ENCODE results near the gene PLD3.

The PLD3 gene

DNA sequence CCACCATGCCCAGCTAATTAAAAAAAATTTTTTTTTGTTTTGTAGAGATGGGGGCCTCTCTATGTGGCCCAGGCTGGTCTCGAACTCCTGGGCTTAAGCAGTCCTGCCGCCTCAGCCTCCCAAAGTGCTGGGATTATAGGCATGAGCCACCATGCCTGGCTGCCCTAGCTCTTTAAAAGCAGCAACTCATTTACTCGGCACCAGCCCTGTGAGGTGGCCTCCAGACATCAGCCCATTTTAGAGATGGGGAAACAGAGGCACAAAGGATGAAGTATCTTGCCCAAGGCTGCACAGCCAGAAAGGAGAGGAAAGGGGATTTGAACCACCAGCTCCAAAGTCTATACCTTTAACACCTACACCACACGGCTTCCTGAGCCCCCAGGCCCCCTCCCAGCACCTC, 64.4 kb downstream of the PLD3 start:
- Histone ChIP-seq H3K27ac (ENCODE audit: low read depth, low read length) (no peak overlapping the region), H3K4me1 (ENCODE audit: control insufficient read depth in 1 of 2, insufficient read depth in 2 of 2, low read length in 2 of 2) (peaks cover 13 to 16% of the 10 kb centered on the region in 2 donors), H3K4me3 (ENCODE audit: low read depth in 1 of 2, low read length in 2 of 2) (no peak overlapping the region), H3K9me3 (ENCODE audit: control insufficient read depth in 1 of 2, low read length in 2 of 2) (no peaks in the 10 kb centered on the region), H3K9ac (ENCODE audit: low read depth in 1 of 2, low read length in 2 of 2) (no peak overlapping the region), H3K27me3 (ENCODE audit: control insufficient read depth in 1 of 2, insufficient read depth in 2 of 2, low read length in 2 of 2) (no peaks in the 10 kb centered on the region), H3K36me3 (ENCODE audit: control insufficient read depth in 1 of 2, insufficient read depth in 2 of 2, low read length in 2 of 2) (no peaks in the 10 kb centered on the region)

DNA sequence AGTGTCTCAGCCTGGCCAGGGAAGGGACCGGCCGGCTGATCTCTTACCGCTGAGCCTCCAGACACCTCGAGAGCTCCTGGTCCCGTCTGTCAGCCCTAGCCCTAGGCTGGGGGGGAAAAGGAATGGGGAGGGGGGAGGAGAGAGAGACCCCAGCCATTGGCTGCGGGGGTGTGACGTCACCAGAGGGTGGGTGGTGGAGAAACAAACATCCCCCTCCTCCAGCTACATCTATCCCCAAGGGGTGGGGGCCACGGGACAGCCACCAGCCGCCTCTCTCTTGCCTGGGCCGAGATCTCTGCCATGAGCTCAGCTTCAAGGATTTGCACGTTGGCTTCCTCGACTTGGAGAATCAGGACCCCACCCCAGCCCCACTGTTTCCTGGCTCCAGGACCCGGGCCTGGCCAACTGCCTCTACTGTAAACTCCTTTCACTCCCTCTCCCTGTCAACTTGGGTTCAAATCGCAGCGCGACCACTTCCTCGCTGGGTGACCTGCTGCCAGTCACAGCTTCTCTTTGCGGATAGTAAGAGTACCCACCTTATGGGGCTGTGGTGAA, 64.9 kb downstream of the PLD3 start, which contains the start of gene PRX:
PRX (minus strand) TSS at position 88 of the 555 bp plus-strand sequence. CDS start 5,446 bp downstream, outside the sequence.
- no peaks in the 10 kb centered on the region for H3K27me3 ChIP-seq (ENCODE audit: control insufficient read depth in 1 of 2, insufficient read depth in 2 of 2, low read length in 2 of 2)
- no peak within 1 kb of the TSS for H3K27ac ChIP-seq (ENCODE audit: low read depth, low read length)
- H3K9me3 ChIP-seq (ENCODE audit: control insufficient read depth in 1 of 2, low read length in 2 of 2) = no peaks in the 10 kb centered on the region
- H3K4me3 ChIP-seq (ENCODE audit: low read depth in 1 of 2, low read length in 2 of 2) = no peak within 1 kb of the TSS
- H3K9ac ChIP-seq (ENCODE audit: low read depth in 1 of 2, low read length in 2 of 2) = no peak within 1 kb of the TSS
- no peaks in the 10 kb centered on the region for H3K36me3 ChIP-seq (ENCODE audit: control insufficient read depth in 1 of 2, insufficient read depth in 2 of 2, low read length in 2 of 2)
- peaks cover 11 to 16% of the 10 kb centered on the region in 2 donors for H3K4me1 ChIP-seq (ENCODE audit: control insufficient read depth in 1 of 2, insufficient read depth in 2 of 2, low read length in 2 of 2)

DNA sequence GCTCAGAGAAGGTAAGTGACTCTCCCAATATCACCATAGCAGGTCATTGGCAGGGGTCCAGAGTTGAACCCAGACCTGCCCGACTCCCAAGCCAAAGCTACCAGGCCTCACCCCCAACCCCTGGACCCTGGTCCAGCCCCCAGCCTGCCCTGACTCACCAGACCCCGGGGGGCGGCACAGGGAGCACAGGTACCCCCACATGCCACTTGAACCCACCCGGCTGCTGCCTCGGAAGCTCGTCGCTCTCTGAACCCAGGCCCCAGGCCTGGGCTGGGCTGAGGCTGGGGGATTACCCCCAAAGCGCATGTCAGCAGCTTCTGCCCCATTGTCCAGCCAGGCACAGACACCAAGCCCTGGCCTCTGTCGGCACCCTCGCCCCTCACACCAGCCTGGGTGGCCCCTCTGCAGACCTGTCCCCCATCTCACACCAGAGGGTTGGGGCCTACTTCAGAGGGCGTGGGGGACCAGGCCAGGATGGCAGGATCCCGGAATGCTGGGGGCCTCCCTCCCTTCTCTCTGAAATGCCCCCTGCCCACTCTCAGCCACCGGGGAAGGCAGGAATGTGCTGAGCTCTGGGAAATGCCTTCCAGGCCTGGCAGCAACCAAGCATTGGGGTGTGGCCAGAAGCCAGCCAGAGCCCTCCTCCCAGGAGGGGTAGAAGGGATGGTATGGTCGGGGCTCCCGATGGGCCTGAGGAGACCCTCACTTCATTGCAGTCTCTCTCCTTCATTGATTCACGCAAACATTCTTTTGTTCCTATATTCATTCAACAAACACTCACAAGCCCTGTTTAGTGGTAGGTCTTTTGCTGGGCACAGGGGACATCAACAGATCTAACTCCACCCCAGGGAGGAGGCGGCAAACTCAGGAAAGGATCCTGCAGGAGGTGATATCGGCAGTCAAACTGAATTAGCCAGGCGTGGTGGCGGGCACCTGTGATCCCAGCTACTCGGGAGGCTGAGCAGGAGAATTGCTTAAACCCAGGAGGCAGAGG, 66.3 kb downstream of the PLD3 start:
- Histone ChIP-seq H3K9me3 (ENCODE audit: control insufficient read depth in 1 of 2, low read length in 2 of 2) (no peaks in the 10 kb centered on the region), H3K36me3 (ENCODE audit: control insufficient read depth in 1 of 2, insufficient read depth in 2 of 2, low read length in 2 of 2) (no peaks in the 10 kb centered on the region), H3K27ac (ENCODE audit: low read depth, low read length) (no peak overlapping the region), H3K4me1 (ENCODE audit: control insufficient read depth in 1 of 2, insufficient read depth in 2 of 2, low read length in 2 of 2) (peaks cover 11 to 16% of the 10 kb centered on the region in 2 donors), H3K9ac (ENCODE audit: low read depth in 1 of 2, low read length in 2 of 2) (no peak overlapping the region), H3K4me3 (ENCODE audit: low read depth in 1 of 2, low read length in 2 of 2) (no peak overlapping the region), H3K27me3 (ENCODE audit: control insufficient read depth in 1 of 2, insufficient read depth in 2 of 2, low read length in 2 of 2) (no peaks in the 10 kb centered on the region)

DNA sequence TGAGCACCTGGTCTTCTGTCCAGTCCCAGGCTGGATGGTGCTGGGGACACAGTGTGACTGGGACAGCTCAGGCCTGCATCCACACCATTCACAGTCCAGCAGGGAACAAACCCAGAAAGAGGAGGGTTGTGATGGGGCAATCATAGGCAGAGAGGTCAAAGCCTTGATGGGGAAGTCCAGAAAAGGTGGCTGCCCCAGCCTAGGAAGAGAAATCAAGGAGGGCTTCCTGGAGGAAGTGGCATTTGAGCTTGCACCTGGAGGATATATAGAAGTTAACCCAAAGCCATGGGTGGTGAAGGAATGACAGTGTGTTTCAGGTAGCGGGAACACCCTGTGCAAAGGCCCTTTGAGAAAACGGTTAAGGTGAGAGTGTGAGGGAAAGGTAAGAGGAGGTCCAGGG, 67.3 kb downstream of the PLD3 start:
- Histone ChIP-seq H3K4me1 (ENCODE audit: control insufficient read depth in 1 of 2, insufficient read depth in 2 of 2, low read length in 2 of 2) (peaks cover 11 to 16% of the 10 kb centered on the region in 2 donors), H3K27ac (ENCODE audit: low read depth, low read length) (no peak overlapping the region), H3K9ac (ENCODE audit: low read depth in 1 of 2, low read length in 2 of 2) (no peak overlapping the region), H3K9me3 (ENCODE audit: control insufficient read depth in 1 of 2, low read length in 2 of 2) (no peaks in the 10 kb centered on the region), H3K36me3 (ENCODE audit: control insufficient read depth in 1 of 2, insufficient read depth in 2 of 2, low read length in 2 of 2) (no peaks in the 10 kb centered on the region), H3K27me3 (ENCODE audit: control insufficient read depth in 1 of 2, insufficient read depth in 2 of 2, low read length in 2 of 2) (no peaks in the 10 kb centered on the region), H3K4me3 (ENCODE audit: low read depth in 1 of 2, low read length in 2 of 2) (no peak overlapping the region)

- H3K4me3 ChIP-seq (ENCODE audit: low read depth in 1 of 2, low read length in 2 of 2) = no peak overlapping the region
- H3K27me3 ChIP-seq (ENCODE audit: control insufficient read depth in 1 of 2, insufficient read depth in 2 of 2, low read length in 2 of 2) = no peaks in the 10 kb centered on the region
- peak overlapping the region; percentile 65 for H3K27ac ChIP-seq (ENCODE audit: low read depth, low read length)
- no peaks in the 10 kb centered on the region for H3K9me3 ChIP-seq (ENCODE audit: control insufficient read depth in 1 of 2, low read length in 2 of 2)
- peak overlapping the region in 1 of 2 donors; percentile 6 for H3K9ac ChIP-seq (ENCODE audit: low read depth in 1 of 2, low read length in 2 of 2)
- H3K4me1 ChIP-seq (ENCODE audit: control insufficient read depth in 1 of 2, insufficient read depth in 2 of 2, low read length in 2 of 2) = peaks cover 17 to 21% of the 10 kb centered on the region in 2 donors
- H3K36me3 ChIP-seq (ENCODE audit: control insufficient read depth in 1 of 2, insufficient read depth in 2 of 2, low read length in 2 of 2) = no peaks in the 10 kb centered on the region
These were observed 68.6 kb downstream of the PLD3 start for GRCh38 chr19:40416918-40417642.

DNA sequence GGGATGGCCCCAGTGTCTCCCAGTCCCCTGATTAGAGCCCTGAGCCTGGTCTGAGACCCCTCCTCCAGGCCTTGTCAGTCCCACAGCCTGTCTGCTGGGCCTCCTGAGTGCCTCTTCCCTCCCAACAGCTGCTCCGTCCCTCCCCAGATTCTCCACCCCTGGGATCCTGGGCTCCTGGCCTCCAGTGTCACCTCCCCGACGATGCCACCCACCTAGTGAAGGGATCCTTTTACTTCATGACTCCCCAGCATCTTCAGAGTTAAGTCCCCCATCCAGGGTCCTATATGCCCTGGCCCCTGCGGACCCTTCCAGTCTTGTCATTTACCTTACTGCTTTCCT, 69.1 kb downstream of the PLD3 start:
- Histone ChIP-seq H3K4me3 (ENCODE audit: low read depth in 1 of 2, low read length in 2 of 2) (no peak overlapping the region), H3K27me3 (ENCODE audit: control insufficient read depth in 1 of 2, insufficient read depth in 2 of 2, low read length in 2 of 2) (no peaks in the 10 kb centered on the region), H3K9ac (ENCODE audit: low read depth in 1 of 2, low read length in 2 of 2) (no peak overlapping the region), H3K27ac (ENCODE audit: low read depth, low read length) (peak overlapping the region; percentile 65), H3K9me3 (ENCODE audit: control insufficient read depth in 1 of 2, low read length in 2 of 2) (no peaks in the 10 kb centered on the region), H3K4me1 (ENCODE audit: control insufficient read depth in 1 of 2, insufficient read depth in 2 of 2, low read length in 2 of 2) (peaks cover 22 to 26% of the 10 kb centered on the region in 2 donors), H3K36me3 (ENCODE audit: control insufficient read depth in 1 of 2, insufficient read depth in 2 of 2, low read length in 2 of 2) (peaks cover 3 to 5% of the 10 kb centered on the region in 2 donors)

DNA sequence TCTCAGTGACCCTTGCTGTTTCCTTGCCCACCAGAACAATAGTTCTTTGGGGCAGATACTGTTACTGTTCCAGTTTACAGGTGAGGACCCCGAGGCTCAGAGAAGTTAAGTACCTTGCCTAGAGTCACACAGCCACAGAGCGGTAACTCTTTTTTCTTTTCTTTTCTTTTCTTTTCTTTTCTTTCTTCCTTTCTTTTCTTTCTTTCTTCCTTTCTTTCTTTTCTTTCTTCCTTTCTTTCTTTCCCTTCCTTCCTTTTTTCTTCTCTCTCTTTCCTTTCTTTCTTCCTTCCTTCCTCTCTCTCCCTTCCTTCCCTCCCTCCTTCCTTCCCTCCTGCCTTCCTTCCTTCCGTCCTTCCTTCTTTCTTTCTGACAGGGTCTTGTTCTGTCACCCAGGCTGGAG, 69.5 kb downstream of the PLD3 start:
- Histone ChIP-seq H3K9ac (ENCODE audit: low read depth in 1 of 2, low read length in 2 of 2) (no peak overlapping the region), H3K27ac (ENCODE audit: low read depth, low read length) (no peak overlapping the region), H3K27me3 (ENCODE audit: control insufficient read depth in 1 of 2, insufficient read depth in 2 of 2, low read length in 2 of 2) (no peaks in the 10 kb centered on the region), H3K4me3 (ENCODE audit: low read depth in 1 of 2, low read length in 2 of 2) (no peak overlapping the region), H3K36me3 (ENCODE audit: control insufficient read depth in 1 of 2, insufficient read depth in 2 of 2, low read length in 2 of 2) (peaks cover 6 to 9% of the 10 kb centered on the region in 2 donors), H3K4me1 (ENCODE audit: control insufficient read depth in 1 of 2, insufficient read depth in 2 of 2, low read length in 2 of 2) (peaks cover 23 to 26% of the 10 kb centered on the region in 2 donors), H3K9me3 (ENCODE audit: control insufficient read depth in 1 of 2, low read length in 2 of 2) (no peaks in the 10 kb centered on the region)

- H3K4me3 ChIP-seq (ENCODE audit: low read depth in 1 of 2, low read length in 2 of 2) = no peak overlapping the region
- H3K36me3 ChIP-seq (ENCODE audit: control insufficient read depth in 1 of 2, insufficient read depth in 2 of 2, low read length in 2 of 2) = peaks cover 6 to 13% of the 10 kb centered on the region in 2 donors
- peaks cover 23 to 26% of the 10 kb centered on the region in 2 donors for H3K4me1 ChIP-seq (ENCODE audit: control insufficient read depth in 1 of 2, insufficient read depth in 2 of 2, low read length in 2 of 2)
- H3K9ac ChIP-seq (ENCODE audit: low read depth in 1 of 2, low read length in 2 of 2) = no peak overlapping the region
- no peaks in the 10 kb centered on the region for H3K9me3 ChIP-seq (ENCODE audit: control insufficient read depth in 1 of 2, low read length in 2 of 2)
- H3K27ac ChIP-seq (ENCODE audit: low read depth, low read length) = no peak overlapping the region
- H3K27me3 ChIP-seq (ENCODE audit: control insufficient read depth in 1 of 2, insufficient read depth in 2 of 2, low read length in 2 of 2) = no peaks in the 10 kb centered on the region
These were observed 70.6 kb downstream of the PLD3 start for GRCh38 chr19:40419066-40419612.

- Histone ChIP-seq H3K4me1 (ENCODE audit: control insufficient read depth in 1 of 2, insufficient read depth in 2 of 2, low read length in 2 of 2) (peaks cover 27 to 30% of the 10 kb centered on the region in 2 donors), H3K4me3 (ENCODE audit: low read depth in 1 of 2, low read length in 2 of 2) (no peak overlapping the region), H3K36me3 (ENCODE audit: control insufficient read depth in 1 of 2, insufficient read depth in 2 of 2, low read length in 2 of 2) (peaks cover 6 to 13% of the 10 kb centered on the region in 2 donors), H3K9me3 (ENCODE audit: control insufficient read depth in 1 of 2, low read length in 2 of 2) (no peaks in the 10 kb centered on the region), H3K9ac (ENCODE audit: low read depth in 1 of 2, low read length in 2 of 2) (no peak overlapping the region), H3K27ac (ENCODE audit: low read depth, low read length) (no peak overlapping the region), H3K27me3 (ENCODE audit: control insufficient read depth in 1 of 2, insufficient read depth in 2 of 2, low read length in 2 of 2) (no peaks in the 10 kb centered on the region)
These were observed 71.3 kb downstream of the PLD3 start for GRCh38 chr19:40419780-40420179.

All from duodenal mucosa (tissue), 2 donors.